Measurements from ENCODE around the gene EVI2B. TPM values are rescaled to one million over a fixed set of nuclear protein-coding genes. Genes with fewer than 3 reads are reported as not detected.

The EVI2B gene
- total RNA-seq, 2 experiments from 2014 or later, result 99.1 to 102 TPM

- Histone ChIP-seq H3K27ac (ENCODE audit: low read depth in 1 of 2, low read length in 2 of 2) (no peak overlapping the region), H3K4me1 (ENCODE audit: insufficient read depth, low read length) (no peaks in the 10 kb centered on the region), H3K27me3 (ENCODE audit: control insufficient read depth in 1 of 2, insufficient read depth in 2 of 2, low read length in 2 of 2) (no peaks in the 10 kb centered on the region), H3K9me3 (ENCODE audit: control insufficient read depth in 1 of 2, insufficient read depth in 1 of 2, low read length in 2 of 2) (no peaks in the 10 kb centered on the region), H3K36me3 (ENCODE audit: insufficient read depth, low read length) (no peaks in the 10 kb centered on the region), H3K4me3 (ENCODE audit: low read length) (no peak overlapping the region)
- intact Hi-C loops (cut with DNase I, micrococcal nuclease), result no loop called here
- no peak overlapping the region for H3K27ac Mint-ChIP-seq
- ATAC-seq (ENCODE audit: poor library complexity) (no peak), DNase-seq (no peak)
- H3K27me3 Mint-ChIP-seq, result no peaks in the 10 kb centered on the region
- H3K4me1 Mint-ChIP-seq (ENCODE audit: low read depth), result peaks cover 25% of the 10 kb centered on the region
- no peaks in the 10 kb centered on the region for H3K36me3 Mint-ChIP-seq (ENCODE audit: low read depth)
- POLR2A ChIA-PET, result no interaction called here
- CTCF ChIA-PET, result no interaction called here
- H3K9me3 Mint-ChIP-seq, result no peaks in the 10 kb centered on the region
- H3K4me3 Mint-ChIP-seq, result no peak overlapping the region
- no peak for TF ChIP-seq CTCF (IDR thresholded peaks at IDR 0.05)
Observed at GRCh38 chr17:31294231-31294630, 19.6 kb downstream of the EVI2B start.

- no peak for DNase-seq
- Mint-ChIP-seq H3K4me1 (ENCODE audit: low read depth) (peaks cover 31% of the 10 kb centered on the region), H3K27me3 (no peaks in the 10 kb centered on the region), H3K4me3 (no peak overlapping the region), H3K9me3 (no peaks in the 10 kb centered on the region), H3K27ac (no peak overlapping the region), H3K36me3 (ENCODE audit: low read depth) (no peaks in the 10 kb centered on the region)
- intact Hi-C loops (cut with DNase I, micrococcal nuclease), result no loop called here
- no peaks in the 10 kb centered on the region for H3K9me3 ChIP-seq (ENCODE audit: control insufficient read depth in 1 of 2, insufficient read depth in 1 of 2, low read length in 2 of 2)
- POLR2A ChIA-PET, result no interaction called here
- no peaks in the 10 kb centered on the region for H3K36me3 ChIP-seq (ENCODE audit: insufficient read depth, low read length)
- no peak overlapping the region for H3K4me3 ChIP-seq (ENCODE audit: low read length)
- no peaks in the 10 kb centered on the region for H3K4me1 ChIP-seq (ENCODE audit: insufficient read depth, low read length)
- ATAC-seq (ENCODE audit: poor library complexity), result no peak
- no peaks in the 10 kb centered on the region for H3K27me3 ChIP-seq (ENCODE audit: control insufficient read depth in 1 of 2, insufficient read depth in 2 of 2, low read length in 2 of 2)
- CTCF ChIA-PET, result no interaction called here
- no peak overlapping the region for H3K27ac ChIP-seq (ENCODE audit: low read depth in 1 of 2, low read length in 2 of 2)
- no peak for TF ChIP-seq CTCF (IDR thresholded peaks at IDR 0.05)
Observed at GRCh38 chr17:31293581-31293980, 20.3 kb downstream of the EVI2B start.

- TF ChIP-seq CTCF (IDR thresholded peaks at IDR 0.05), result no peak
- DNase-seq (no peak), ATAC-seq (ENCODE audit: poor library complexity) (no peak)
- no peak overlapping the region for H3K4me3 Mint-ChIP-seq
- POLR2A ChIA-PET, result no interaction called here
- intact Hi-C loops (cut with DNase I, micrococcal nuclease), result no loop called here
- H3K27ac Mint-ChIP-seq, result no peak overlapping the region
- no peaks in the 10 kb centered on the region for H3K9me3 ChIP-seq (ENCODE audit: control insufficient read depth in 1 of 2, insufficient read depth in 1 of 2, low read length in 2 of 2)
- H3K4me1 ChIP-seq (ENCODE audit: insufficient read depth, low read length), result no peaks in the 10 kb centered on the region
- no peak overlapping the region for H3K4me3 ChIP-seq (ENCODE audit: low read length)
- H3K27me3 Mint-ChIP-seq, result no peaks in the 10 kb centered on the region
- no peaks in the 10 kb centered on the region for H3K36me3 Mint-ChIP-seq (ENCODE audit: low read depth)
- no peaks in the 10 kb centered on the region for H3K27me3 ChIP-seq (ENCODE audit: control insufficient read depth in 1 of 2, insufficient read depth in 2 of 2, low read length in 2 of 2)
- H3K27ac ChIP-seq (ENCODE audit: low read depth in 1 of 2, low read length in 2 of 2), result no peak overlapping the region
- H3K36me3 ChIP-seq (ENCODE audit: insufficient read depth, low read length), result no peaks in the 10 kb centered on the region
- no peaks in the 10 kb centered on the region for H3K9me3 Mint-ChIP-seq
- CTCF ChIA-PET, result no interaction called here
- H3K4me1 Mint-ChIP-seq (ENCODE audit: low read depth), result peaks cover 46% of the 10 kb centered on the region
Observed at GRCh38 chr17:31291820-31292219, 22.0 kb downstream of the EVI2B start.
